GM12892 (cell line): Measurements from ENCODE around the gene FZD8.

Experiments used
- POLR2A ChIP-seq: IDR thresholded peaks from 2 replicates; pipeline ENCODE4 v1.6.1; 2011; ENCODE audit warnings: low read depth, low read length, control low read depth
- POLR2AphosphoS5 ChIP-seq: IDR thresholded peaks from 2 replicates; pipeline ENCODE4 v1.6.1; 2011; ENCODE audit warnings: low read depth, low read length, control low read depth
- TAF1 ChIP-seq: IDR thresholded peaks from 2 replicates; pipeline ENCODE4 v1.6.1; 2011; ENCODE audit warnings: low read depth, mild to moderate bottlenecking, control low read depth, low read length, borderline replicate concordance

DNA sequence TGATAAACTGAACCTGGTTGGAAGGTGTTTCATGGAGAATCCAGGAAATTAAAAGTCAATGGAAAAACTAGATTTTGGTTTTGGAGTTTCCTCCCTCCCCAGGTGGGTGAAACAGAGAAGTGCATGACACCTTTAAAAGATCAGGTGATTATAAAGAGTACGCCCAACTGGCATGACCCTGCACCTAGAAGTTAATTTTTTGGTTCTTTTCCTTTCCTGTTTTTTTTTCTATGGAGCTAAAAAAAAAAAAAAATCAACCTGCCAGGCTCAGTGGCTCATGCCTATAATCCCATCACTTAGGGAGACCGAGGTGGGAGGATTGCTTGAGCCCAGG lies 29.0 kb downstream of the FZD8 start:
- TF ChIP-seq POLR2A (no peak), POLR2AphosphoS5 (no peak), TAF1 (no peak)
